LNCaP clone FGC (cell line): ENCODE measurements around the gene GPATCH3.
"Not testable (repeated sequence)": the region's sequence is repeated elsewhere in the genome, so short reads cannot be mapped to it uniquely, and the experiment has no call there.

Source experiments
- DNase-seq: peaks from one replicate; pipeline ENCODE4 v3.0.0-alpha.2; 2011; ENCODE audit warnings: low read depth
- H3K4me3 ChIP-seq: 2 replicates; pipeline ENCODE4 v1.5.1; 2011; ENCODE audit warnings: mild to moderate bottlenecking, low read depth, low read length, control low read depth
- TF ChIP-seq, protein P1 (sequence below): IDR thresholded peaks from 2 replicates; pipeline ENCODE4 v1.5.1; 2012; ENCODE audit warnings: mild to moderate bottlenecking; ENCODE audit not compliant: control insufficient read depth, insufficient read depth; ENCODE audit errors: extremely low read depth

GPATCH3 gene

DNA sequence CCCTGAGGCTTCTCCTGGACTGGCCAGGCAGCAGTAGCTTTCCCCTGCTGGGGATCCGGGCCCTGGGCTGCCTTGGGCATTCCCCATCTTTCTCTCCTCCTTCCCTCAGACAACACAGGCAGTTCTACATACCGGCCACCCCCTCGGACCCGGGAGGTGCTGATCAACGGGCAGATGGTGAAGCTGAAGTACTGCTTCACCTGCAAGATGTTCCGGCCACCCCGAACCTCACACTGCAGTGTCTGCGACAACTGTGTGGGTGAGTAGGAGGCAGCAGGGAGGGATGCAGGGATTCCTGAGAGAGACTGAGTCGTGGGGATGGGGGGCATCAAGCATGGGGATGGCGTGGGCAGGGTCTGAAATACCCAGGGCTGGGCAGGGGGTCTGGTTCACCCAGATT lies 51.8 kb downstream of the GPATCH3 start:
- TF ChIP-seq, protein P1, sequence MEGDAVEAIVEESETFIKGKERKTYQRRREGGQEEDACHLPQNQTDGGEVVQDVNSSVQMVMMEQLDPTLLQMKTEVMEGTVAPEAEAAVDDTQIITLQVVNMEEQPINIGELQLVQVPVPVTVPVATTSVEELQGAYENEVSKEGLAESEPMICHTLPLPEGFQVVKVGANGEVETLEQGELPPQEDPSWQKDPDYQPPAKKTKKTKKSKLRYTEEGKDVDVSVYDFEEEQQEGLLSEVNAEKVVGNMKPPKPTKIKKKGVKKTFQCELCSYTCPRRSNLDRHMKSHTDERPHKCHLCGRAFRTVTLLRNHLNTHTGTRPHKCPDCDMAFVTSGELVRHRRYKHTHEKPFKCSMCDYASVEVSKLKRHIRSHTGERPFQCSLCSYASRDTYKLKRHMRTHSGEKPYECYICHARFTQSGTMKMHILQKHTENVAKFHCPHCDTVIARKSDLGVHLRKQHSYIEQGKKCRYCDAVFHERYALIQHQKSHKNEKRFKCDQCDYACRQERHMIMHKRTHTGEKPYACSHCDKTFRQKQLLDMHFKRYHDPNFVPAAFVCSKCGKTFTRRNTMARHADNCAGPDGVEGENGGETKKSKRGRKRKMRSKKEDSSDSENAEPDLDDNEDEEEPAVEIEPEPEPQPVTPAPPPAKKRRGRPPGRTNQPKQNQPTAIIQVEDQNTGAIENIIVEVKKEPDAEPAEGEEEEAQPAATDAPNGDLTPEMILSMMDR, result no peak
- H3K4me3 ChIP-seq, result no peak overlapping the region
- no peak for DNase-seq

DNA sequence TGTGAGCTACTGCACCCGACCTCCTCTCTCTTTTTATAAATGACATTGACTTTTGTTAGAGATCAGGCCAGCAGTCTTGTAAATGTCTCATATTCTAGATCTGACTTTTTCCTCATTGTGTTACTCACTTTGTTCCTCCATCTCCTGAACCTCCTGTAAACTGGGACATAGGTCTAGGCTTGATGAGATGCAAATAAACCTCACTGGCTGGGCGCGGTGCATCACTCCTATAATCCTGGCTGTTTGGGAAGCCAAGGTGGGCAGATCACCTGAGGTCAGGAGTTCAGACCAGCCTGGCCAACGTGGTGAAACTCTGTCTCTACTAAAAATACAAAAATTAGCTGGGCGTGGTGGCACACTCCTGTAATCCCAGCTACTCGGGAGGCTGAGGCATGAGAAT lies 52.4 kb downstream of the GPATCH3 start:
- DNase-seq, H3K4me3 ChIP-seq: not testable (repeated sequence)

DNA sequence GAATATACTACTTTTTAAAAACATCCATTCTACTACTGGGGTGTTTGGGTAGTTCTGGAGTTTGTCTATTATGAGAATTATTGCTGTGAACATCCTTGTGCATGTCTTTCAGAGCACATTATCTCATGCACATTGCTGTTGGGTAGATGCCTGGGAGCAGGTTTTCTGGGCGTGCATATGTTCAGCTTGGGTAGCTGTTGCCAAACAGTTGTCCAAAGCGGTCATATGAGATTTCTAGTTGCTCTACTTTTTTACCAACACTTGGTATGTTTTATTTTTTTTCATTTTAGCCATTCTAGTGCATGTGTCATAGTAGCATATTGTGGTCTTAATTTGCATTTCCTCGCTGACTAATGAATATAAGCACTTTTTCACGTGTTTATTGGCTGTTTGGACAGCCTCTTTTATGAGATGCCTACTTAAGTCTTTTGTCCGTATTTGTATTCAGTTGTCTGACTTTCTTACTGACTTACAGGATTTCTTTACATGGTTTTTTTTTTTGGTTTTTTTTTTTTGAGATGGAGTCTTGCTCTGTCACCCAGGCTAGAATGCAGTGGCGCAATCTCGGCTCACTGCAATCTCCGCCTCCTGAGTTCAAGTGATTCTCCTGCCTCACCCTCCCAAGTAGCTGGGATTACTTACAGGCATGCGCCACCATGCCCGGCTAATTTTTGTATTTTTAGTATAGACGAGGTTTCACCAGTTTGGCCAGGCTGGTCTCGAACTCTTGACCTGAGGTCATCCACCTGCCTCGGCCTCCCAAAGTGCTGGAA lies 55.7 kb downstream of the GPATCH3 start:
- TF ChIP-seq, protein P1, result no peak
- no peak overlapping the region for H3K4me3 ChIP-seq
- no peak for DNase-seq
